ENCODE measurements around the gene YAP1.

- TF ChIP-seq CTCF (IDR thresholded peaks at IDR 0.05; ENCODE audit: low read depth, low read length, missing input control) (no peak), RAD21 (IDR thresholded peaks at IDR 0.05) (no peak), YY1 (IDR thresholded peaks at IDR 0.05) (no peak)
- TF ChIP-seq, protein P1, sequence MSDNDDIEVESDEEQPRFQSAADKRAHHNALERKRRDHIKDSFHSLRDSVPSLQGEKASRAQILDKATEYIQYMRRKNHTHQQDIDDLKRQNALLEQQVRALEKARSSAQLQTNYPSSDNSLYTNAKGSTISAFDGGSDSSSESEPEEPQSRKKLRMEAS (IDR thresholded peaks at IDR 0.05), result no peak
These were observed 146.0 kb downstream of the YAP1 start for GRCh38 chr11:102256251-102256650.

Data from liver (tissue), 3 donors.